Measurements from ENCODE around the gene TXLNA.

The TXLNA gene

GRCh38 chr1:32186077-32186476 lies 6.6 kb downstream of the TXLNA start:
- no peak for DNase-seq

GRCh38 chr1:32186491-32186890 lies 7.0 kb downstream of the TXLNA start:
- DNase-seq: no peak

- no peak for DNase-seq
These were observed 8.4 kb downstream of the TXLNA start for GRCh38 chr1:32187850-32188249.

GRCh38 chr1:32192220-32192948 lies 12.9 kb downstream of the TXLNA start:
- no peak for DNase-seq

- no peak for DNase-seq
These were observed 15.5 kb downstream of the TXLNA start for GRCh38 chr1:32194984-32195383.

GRCh38 chr1:32195531-32195930 lies 16.1 kb downstream of the TXLNA start:
- no peak for DNase-seq

- no peak for DNase-seq
These were observed 16.7 kb downstream of the TXLNA start for GRCh38 chr1:32195972-32196823.

GRCh38 chr1:32197074-32197473 lies 17.6 kb downstream of the TXLNA start:
- no peak for DNase-seq

GRCh38 chr1:32197837-32198236 lies 18.4 kb downstream of the TXLNA start:
- no peak for DNase-seq

GRCh38 chr1:32198237-32199042 lies 19.0 kb downstream of the TXLNA start:
- DNase-seq: no peak

- DNase-seq: no peak
These were observed 19.7 kb downstream of the TXLNA start for GRCh38 chr1:32199043-32199716.

- DNase-seq: no peak
These were observed 20.2 kb downstream of the TXLNA start for GRCh38 chr1:32199717-32200072.

- no peak for DNase-seq
These were observed 20.9 kb downstream of the TXLNA start, which contains the start of gene CCDC28B for GRCh38 chr1:32200226-32201010. TSS of gene CCDC28B (plus strand) at chr1:32200595. CDS start at chr1:32201936, 1,341 bp downstream.

- DNase-seq: no peak
These were observed 21.8 kb downstream of the TXLNA start for GRCh38 chr1:32201011-32201855.

- no peak for DNase-seq
These were observed 25.5 kb downstream of the TXLNA start for GRCh38 chr1:32204943-32205361.

- DNase-seq: peak; percentile 42
These were observed 26.2 kb downstream of the TXLNA start, which contains the start of gene IQCC for GRCh38 chr1:32205401-32206370. TSS of gene IQCC (plus strand) at chr1:32205671. CDS start at chr1:32205682, 11 bp downstream.

- no peak for DNase-seq
These were observed 29.0 kb downstream of the TXLNA start for GRCh38 chr1:32208469-32208868.

- DNase-seq: peak; percentile 92
These were observed 29.4 kb downstream of the TXLNA start, which contains the start of gene DCDC2B for GRCh38 chr1:32208891-32209328. TSS of gene DCDC2B (plus strand) at chr1:32209089. CDS start at chr1:32209094, 5 bp downstream.

Measured in DMS 273 treated with DMSO at 0.1 percent for 48 hours (cell line).